NCI-H2029 (cell line): ENCODE measurements around the gene RIN3.

Source experiments
- DNase-seq: peaks from one replicate; lab custom pipeline; 2025; lab: John Stamatoyannopoulos, UW

RIN3 gene

GRCh38 chr14:92487513-92488133 lies 26.0 kb upstream of the RIN3 start:
- DNase-seq = no peak

GRCh38 chr14:92489394-92490238 lies 24.0 kb upstream of the RIN3 start:
- DNase-seq = no peak

GRCh38 chr14:92490239-92490959 lies 23.2 kb upstream of the RIN3 start:
- no peak for DNase-seq

- no peak for DNase-seq
These were observed 21.8 kb upstream of the RIN3 start for GRCh38 chr14:92491782-92492181.

- no peak for DNase-seq
These were observed 21.3 kb upstream of the RIN3 start for GRCh38 chr14:92492258-92492657.

- DNase-seq = no peak
These were observed 20.6 kb upstream of the RIN3 start for GRCh38 chr14:92493024-92493423.

GRCh38 chr14:92493492-92493891 lies 20.1 kb upstream of the RIN3 start:
- DNase-seq = no peak

GRCh38 chr14:92494512-92494911 lies 19.1 kb upstream of the RIN3 start:
- DNase-seq = no peak

- DNase-seq = no peak
These were observed 18.6 kb upstream of the RIN3 start for GRCh38 chr14:92495027-92495426.

GRCh38 chr14:92496191-92496857 lies 17.3 kb upstream of the RIN3 start:
- no peak for DNase-seq

GRCh38 chr14:92497391-92497790 lies 16.2 kb upstream of the RIN3 start:
- no peak for DNase-seq

GRCh38 chr14:92499234-92499633 lies 14.3 kb upstream of the RIN3 start:
- no peak for DNase-seq

GRCh38 chr14:92500491-92500941 lies 13.1 kb upstream of the RIN3 start:
- no peak for DNase-seq

- DNase-seq = no peak
These were observed 11.7 kb upstream of the RIN3 start for GRCh38 chr14:92501891-92502351.

GRCh38 chr14:92502541-92503286 lies 10.9 kb upstream of the RIN3 start:
- peak; percentile 10 for DNase-seq

GRCh38 chr14:92503756-92504491 lies 9.7 kb upstream of the RIN3 start:
- no peak for DNase-seq

GRCh38 chr14:92505826-92506225 lies 7.8 kb upstream of the RIN3 start:
- no peak for DNase-seq

- no peak for DNase-seq
These were observed 7.3 kb upstream of the RIN3 start for GRCh38 chr14:92506231-92506630.

- DNase-seq = peak; percentile 87
These were observed 6.3 kb upstream of the RIN3 start for GRCh38 chr14:92507174-92507768.

- no peak for DNase-seq
These were observed 2.6 kb upstream of the RIN3 start for GRCh38 chr14:92510972-92511371.
